ENCODE results near the gene ARL13A.
"Not testable (repeated sequence)": the region's sequence is repeated elsewhere in the genome, so short reads cannot be mapped to it uniquely, and the experiment has no call there.

Gene ARL13A

GRCh38 chrX:100969408-100969807 is at the start of gene ARL13A:
TSS of gene ARL13A (plus strand) at chrX:100969708. CDS start at chrX:100973690, 3,982 bp downstream.
- no peak for DNase-seq

DNA sequence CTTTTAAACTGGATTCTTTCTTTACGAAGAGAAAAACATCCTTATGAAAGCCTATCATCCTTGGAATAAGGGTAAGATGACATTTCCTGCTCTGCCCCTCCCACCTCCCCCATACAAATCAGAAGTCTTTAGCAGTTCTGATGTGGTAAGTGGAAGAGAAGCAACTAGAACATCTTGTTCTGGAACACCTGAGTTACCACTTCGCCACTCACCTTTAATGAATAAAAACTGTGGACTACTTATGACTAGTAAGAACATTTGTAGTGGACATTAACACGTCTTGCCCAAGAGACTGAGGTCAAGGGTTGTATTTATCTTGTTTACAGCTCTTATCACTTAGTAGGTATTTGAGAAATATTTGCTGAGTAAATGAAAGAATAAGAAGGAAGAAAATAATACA is 45.1 kb upstream of the ARL13A start:
- DNase-seq = no peak

DNA sequence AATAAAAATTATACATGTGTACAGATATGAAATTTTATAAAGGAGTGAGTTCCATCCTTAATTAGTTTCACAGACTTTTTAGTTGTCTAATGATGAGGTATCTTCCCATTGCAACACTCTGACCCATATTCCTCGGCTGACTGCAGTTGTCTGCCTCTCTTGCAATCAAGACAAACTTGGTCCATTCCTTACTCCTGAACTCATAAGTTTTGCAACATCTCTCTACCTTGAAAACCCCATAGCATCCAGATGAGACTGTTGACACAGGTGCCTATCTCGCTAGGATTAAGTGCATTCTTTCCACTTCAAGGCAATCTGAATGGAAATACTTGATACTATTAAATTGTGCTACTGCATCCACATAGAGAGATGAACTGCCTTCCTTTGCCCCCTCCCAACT is 43.1 kb upstream of the ARL13A start:
- DNase-seq = no peak

DNA sequence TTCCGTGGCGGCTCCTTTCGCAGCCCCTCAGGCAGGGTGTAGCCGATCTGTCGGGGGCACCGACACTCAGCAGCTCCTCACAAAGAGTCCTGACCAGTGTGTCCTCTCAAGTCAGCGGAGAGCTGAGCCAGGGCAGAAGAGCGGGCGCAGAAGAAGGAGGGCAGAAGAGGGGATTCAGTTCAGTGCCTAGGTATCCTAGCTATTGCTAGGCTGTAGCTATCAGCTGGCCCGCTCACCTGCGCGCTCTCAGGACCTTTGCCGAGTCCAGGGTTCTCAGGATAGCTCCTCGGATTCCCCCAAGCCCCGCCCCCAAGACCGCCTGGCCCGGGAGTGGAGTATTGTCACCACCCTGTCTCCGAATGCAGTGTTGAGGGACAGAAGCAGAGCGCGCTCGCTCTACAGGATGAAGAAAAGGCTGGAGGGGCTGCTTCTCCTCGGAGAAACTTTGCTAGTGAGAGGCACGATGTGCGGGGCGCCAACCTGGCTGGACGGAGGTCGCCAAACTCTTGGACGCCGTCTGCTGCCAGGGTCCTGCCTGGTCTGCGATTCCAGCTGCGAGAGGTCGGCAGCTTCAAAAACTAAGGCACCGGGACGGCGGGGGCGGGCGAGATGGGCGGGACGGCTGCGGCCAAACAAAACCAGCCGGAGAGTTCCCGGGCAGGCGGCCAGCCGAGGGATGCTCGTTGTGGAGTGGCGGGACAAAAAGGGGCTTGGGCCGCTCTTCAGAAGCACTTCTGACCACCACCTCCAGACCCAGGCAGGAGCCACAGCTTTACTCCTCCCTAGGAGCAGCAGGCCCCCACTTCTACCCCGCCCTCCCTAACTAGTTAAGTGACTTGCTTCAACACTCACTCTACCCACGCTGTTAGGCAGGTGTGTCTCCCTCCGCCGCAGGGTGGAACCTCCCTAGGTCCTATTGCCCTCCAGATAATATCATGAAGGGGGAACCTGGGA is 40.6 kb upstream of the ARL13A start, which contains the start of gene XKRX:
Gene XKRX (minus strand): TSS at position 258 of the 954 bp plus-strand sequence. CDS start 613 bp downstream, outside the sequence.
- DNase-seq = no peak

GRCh38 chrX:100931218-100931924 is 38.1 kb upstream of the ARL13A start:
- DNase-seq = no peak

- DNase-seq = no peak
These were observed 37.6 kb upstream of the ARL13A start for GRCh38 chrX:100931925-100932285.

DNA sequence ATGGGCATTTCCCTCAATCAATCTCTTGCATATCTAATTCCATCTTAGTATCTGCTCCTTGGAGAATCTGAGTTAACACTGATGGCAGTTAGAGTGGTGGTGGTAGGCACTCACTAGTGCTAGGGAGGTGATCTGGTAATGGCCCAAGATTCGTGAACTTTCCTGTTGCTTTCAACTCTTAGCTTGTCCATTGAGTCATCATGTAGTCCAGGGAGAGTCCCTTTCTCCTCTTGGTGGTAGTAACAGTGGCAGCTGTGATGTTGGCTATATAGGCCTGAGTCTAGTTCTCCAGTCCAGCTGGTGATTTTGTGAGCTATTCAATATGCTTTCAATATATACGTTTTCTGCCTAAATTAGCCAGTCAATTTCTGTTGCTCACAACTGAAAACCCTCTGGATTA is 33.7 kb upstream of the ARL13A start:
- no peak for DNase-seq

- DNase-seq = no peak
These were observed 30.2 kb upstream of the ARL13A start for GRCh38 chrX:100939333-100939732.

- no peak for DNase-seq
These were observed 24.9 kb upstream of the ARL13A start for GRCh38 chrX:100944601-100945000.

DNA sequence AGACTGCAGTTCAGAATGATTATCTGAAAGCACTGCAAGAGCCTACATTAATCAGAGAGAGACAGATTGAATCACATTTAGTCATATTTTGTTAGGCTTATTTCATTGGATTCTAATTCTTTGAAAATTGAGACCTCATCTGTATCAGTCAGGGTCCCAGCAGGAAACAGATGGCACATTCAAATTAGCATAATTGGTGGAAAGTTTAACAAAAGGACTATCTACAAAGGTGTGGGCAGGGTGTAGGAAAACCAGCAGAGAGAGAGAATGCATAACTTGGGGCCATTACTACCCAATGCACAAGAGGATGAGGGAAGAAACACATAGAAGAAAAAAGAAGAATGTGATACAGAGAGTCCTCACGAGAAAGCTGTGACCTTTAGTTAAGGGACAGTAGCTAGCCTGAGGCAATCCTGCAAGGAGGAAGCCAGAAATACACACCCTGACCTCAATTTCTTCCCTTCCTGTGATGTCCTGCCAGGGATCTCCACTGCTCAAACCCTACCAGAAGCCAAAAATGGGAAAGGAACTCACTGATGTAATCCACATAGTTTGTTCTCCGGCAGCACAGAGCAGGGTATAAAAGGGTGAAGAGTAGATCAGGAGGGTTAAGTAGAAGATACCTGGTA is 23.1 kb upstream of the ARL13A start:
- DNase-seq = no peak

DNA sequence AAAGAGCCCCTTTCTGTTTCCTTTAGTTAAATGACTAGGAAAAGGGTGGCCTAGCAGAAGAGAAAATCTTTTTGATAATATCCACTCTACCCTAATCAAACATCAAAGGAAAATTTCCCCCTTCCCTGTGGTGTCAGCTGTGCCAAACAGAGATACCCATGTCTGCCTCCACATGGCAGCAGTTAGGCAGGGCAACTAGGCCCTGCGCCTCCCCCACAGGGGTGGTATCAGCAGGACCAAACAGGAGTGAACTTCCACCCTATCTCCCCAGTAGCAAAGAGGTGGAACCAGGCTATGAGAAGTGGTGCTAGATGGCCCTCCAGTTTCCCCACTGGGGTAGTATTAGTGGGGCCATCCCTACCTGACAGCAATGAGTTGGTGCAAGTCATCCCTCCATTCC is 21.0 kb upstream of the ARL13A start:
- no peak for DNase-seq

DNA sequence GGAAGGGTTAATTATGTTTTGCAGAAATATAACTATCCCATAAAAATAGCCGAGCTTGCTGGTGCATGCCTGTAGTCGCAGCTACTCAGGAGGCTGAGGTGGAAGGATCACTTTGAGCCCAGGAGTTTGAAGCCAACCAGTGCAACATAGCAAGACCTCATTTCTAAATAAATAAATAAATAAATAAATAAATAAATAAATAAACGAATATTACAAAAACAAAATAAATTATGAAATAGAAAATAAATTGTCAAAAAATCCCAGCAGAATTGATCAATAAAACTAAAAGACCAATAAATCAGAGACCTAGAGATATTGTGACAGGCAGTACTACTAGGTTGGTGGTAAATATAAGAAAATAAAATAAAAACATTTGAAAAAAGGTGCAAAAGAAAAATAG is 6.7 kb upstream of the ARL13A start:
- DNase-seq = no peak

DNA sequence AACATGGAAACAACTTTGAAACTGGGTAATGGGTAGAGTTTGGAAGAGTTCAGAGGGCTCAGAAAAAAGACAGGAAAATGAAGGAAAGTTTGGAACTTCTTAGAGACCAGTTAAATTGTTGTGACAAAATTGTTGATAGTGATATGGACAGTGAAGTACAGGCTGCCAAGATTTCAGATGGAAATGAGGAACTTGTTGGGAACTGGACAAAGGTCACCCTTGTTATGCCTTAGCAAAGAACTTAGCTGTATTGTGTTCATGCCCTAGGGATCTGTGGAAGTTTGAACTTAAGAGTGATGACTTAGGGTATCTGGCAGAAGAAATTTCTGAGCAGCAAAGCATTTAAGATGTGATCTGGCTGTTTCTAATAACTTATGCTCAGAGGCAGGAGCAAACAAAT is 5.1 kb upstream of the ARL13A start:
- DNase-seq = no peak

DNA sequence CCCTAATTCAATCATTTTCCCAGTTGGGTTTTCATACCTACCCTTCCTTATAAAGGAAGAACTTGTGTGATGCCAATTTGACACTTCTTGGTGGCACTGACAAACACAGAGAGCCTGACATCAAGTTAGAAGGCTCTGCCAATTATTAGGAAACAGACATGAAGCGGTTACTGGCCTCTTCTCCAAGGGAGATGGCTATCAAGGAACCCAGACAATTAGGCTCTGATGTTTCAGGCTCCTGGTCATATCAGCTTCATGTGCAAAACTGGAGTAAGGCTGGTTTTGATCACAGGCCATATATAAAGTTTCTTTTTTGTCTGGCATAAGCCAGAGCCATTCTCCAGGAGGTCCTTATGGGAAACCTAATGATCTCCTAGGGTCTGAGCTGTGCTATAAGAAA is 428 bp downstream of the ARL13A start:
- no peak for DNase-seq

DNA sequence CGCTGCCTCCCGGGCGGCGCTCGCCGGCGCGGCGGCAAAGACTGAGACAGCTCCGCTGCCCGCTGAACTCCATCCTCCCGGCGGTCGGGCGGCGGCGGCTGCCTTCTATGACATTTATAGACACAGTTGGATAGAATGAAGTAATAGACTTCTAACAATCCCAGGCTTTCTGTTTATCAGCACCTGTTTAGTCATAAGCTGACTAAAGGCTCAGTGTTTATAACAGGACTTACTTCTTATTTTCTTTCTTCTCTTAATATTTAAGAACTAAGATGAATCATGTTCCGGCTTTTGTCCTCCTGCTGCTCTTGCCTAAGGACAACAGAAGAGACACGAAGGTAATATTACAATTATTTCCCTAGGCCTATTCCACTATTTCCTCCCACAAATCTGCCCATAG is 3.9 kb downstream of the ARL13A start:
- no peak for DNase-seq

GRCh38 chrX:100975212-100975611 is 5.7 kb downstream of the ARL13A start:
- no peak for DNase-seq

DNA sequence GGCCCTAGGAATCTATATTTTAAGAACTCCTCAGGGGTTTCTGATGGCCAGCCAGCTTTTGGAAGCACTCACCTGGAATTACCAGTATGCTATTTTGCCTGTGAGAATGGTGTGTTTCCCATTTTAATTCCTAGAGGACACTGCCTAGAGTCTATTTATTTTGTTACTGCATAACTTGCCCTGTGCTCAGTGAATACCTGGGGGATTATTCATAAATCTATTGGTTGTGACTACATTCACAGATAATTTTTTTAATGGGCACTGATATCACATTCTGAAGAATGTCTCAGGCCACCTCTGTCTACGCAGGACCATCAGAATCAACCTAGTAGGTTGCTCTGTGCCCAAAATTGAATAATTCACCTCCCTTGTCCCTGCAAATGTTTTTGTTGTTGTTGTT is 6.7 kb downstream of the ARL13A start:
- no peak for DNase-seq

GRCh38 chrX:100979881-100980607 is 10.5 kb downstream of the ARL13A start:
- no peak for DNase-seq

GRCh38 chrX:100980608-100981497 is 11.3 kb downstream of the ARL13A start:
- no peak for DNase-seq

DNA sequence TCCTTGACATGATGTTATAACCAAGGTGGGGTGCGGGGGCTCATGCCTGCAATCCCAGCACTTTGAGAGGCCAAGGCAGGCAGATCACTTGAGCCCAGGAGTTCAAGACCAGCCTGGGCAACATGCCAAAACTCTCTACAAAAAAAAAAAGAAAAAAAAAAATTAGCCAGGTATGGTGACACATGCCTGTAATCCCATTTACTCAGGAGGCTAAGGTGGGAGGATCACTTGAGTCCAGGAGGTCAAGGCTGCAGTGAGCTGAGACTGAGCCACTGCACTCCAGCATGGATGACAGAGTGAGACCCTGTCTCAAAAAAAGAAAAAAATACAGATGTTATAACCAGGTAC is 12.0 kb downstream of the ARL13A start:
- DNase-seq = not testable (repeated sequence)

DNA sequence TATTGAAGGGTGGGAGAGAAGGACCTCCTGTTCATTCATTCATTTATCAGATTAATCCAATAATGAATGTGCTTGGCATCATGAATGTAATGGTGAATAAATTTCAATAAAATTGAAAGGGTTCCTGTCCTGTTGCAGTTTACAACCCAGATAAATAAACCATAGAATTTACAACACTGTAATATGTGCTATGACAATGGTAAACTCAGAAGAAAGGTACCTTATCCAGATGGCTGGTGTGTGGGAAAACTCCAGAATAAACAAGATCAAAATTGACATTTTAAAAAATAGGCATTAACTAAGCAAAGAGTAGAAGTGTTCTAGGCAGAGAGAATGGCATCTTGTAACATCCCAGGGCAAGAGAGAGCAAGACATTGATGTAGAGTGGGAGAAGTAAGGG is 15.3 kb downstream of the ARL13A start:
- DNase-seq = no peak

GRCh38 chrX:100990139-100990538 is 20.6 kb downstream of the ARL13A start:
- no peak for DNase-seq

All from KG1 (cell line).